Measurements from ENCODE around the gene PRKAG1.

PRKAG1 gene

GRCh38 chr12:48970702-48971334, 47.8 kb downstream of the PRKAG1 start:
- no peak overlapping the region for H3K27ac ChIP-seq (ENCODE audit: poor library complexity, severe bottlenecking)
- no peak for DNase-seq (ENCODE audit: low spot score)
- H3K4me1 ChIP-seq (ENCODE audit: insufficient read depth, poor library complexity, severe bottlenecking): no peaks in the 10 kb centered on the region
- no peaks in the 10 kb centered on the region for H3K9me3 ChIP-seq (ENCODE audit: severe bottlenecking)
- no peaks in the 10 kb centered on the region for H3K36me3 ChIP-seq (ENCODE audit: low read depth)
- ATAC-seq (ENCODE audit: low read depth): no peak
- TF ChIP-seq, protein P1, sequence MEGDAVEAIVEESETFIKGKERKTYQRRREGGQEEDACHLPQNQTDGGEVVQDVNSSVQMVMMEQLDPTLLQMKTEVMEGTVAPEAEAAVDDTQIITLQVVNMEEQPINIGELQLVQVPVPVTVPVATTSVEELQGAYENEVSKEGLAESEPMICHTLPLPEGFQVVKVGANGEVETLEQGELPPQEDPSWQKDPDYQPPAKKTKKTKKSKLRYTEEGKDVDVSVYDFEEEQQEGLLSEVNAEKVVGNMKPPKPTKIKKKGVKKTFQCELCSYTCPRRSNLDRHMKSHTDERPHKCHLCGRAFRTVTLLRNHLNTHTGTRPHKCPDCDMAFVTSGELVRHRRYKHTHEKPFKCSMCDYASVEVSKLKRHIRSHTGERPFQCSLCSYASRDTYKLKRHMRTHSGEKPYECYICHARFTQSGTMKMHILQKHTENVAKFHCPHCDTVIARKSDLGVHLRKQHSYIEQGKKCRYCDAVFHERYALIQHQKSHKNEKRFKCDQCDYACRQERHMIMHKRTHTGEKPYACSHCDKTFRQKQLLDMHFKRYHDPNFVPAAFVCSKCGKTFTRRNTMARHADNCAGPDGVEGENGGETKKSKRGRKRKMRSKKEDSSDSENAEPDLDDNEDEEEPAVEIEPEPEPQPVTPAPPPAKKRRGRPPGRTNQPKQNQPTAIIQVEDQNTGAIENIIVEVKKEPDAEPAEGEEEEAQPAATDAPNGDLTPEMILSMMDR (IDR thresholded peaks at IDR 0.05; ENCODE audit: poor library complexity, severe bottlenecking): no peak
- peaks cover 40% of the 10 kb centered on the region for H3K27me3 ChIP-seq (ENCODE audit: insufficient read depth, poor library complexity, severe bottlenecking)
- H3K4me3 ChIP-seq (ENCODE audit: severe bottlenecking): no peak overlapping the region

DNA sequence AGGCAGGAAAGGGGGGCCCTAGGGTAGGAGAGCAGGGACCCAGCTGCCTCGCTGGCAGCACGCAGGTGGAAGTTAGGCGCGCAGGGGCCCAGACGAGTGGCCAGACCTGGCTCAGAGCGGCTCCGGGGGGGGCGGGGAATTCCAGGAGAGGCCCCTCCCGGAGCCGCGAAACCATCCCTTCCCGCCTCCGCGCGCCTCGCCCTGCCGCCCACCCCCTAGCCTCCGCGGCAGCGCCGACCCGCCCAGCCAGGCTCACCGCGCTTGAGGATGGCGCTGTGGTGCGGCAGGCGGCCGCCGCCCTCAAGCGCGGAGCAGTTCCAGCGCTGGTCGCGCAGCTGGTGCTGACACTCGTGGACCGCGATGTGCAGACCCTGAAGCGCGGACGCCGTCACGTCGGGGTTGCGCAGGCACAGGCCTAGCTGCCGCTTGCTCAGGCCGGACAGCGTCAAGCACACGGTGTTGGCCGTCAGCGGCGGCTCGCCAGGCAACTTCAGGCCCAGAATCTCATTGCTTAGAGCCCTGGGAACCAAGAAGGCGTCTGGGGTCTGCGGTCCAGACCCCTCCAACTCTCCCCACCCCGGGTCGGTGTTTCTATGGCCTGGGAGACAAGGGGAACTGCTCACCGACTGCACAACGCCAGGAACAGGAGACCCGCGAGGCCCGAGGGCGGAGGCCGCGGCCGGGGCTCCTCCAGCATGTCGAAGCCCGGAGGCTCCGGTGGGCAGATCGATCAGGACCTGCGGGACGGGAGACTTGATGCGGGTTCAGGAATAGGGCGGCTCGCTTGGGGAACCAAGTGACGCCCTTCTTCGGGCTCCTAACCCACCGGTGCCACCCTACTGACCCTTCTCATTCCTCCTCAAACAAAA, 48.5 kb downstream of the PRKAG1 start:
- DNase-seq (ENCODE audit: low spot score) (no peak), ATAC-seq (ENCODE audit: low read depth) (no peak)
- H3K9me3 ChIP-seq (ENCODE audit: severe bottlenecking): no peaks in the 10 kb centered on the region
- no peak overlapping the region for H3K27ac ChIP-seq (ENCODE audit: poor library complexity, severe bottlenecking)
- no peaks in the 10 kb centered on the region for H3K36me3 ChIP-seq (ENCODE audit: low read depth)
- H3K4me3 ChIP-seq (ENCODE audit: severe bottlenecking): no peak overlapping the region
- no peaks in the 10 kb centered on the region for H3K4me1 ChIP-seq (ENCODE audit: insufficient read depth, poor library complexity, severe bottlenecking)
- TF ChIP-seq, protein P1 (IDR thresholded peaks at IDR 0.05; ENCODE audit: poor library complexity, severe bottlenecking): no peak
- peaks cover 40% of the 10 kb centered on the region for H3K27me3 ChIP-seq (ENCODE audit: insufficient read depth, poor library complexity, severe bottlenecking)

- no peak for ATAC-seq (ENCODE audit: low read depth)
- H3K4me1 ChIP-seq (ENCODE audit: insufficient read depth, poor library complexity, severe bottlenecking): no peaks in the 10 kb centered on the region
- no peak for DNase-seq (ENCODE audit: low spot score)
- H3K9me3 ChIP-seq (ENCODE audit: severe bottlenecking): no peaks in the 10 kb centered on the region
- TF ChIP-seq, protein P1 (IDR thresholded peaks at IDR 0.05; ENCODE audit: poor library complexity, severe bottlenecking): no peak
- H3K4me3 ChIP-seq (ENCODE audit: severe bottlenecking): no peak overlapping the region
- peaks cover 40% of the 10 kb centered on the region for H3K27me3 ChIP-seq (ENCODE audit: insufficient read depth, poor library complexity, severe bottlenecking)
- no peaks in the 10 kb centered on the region for H3K36me3 ChIP-seq (ENCODE audit: low read depth)
- no peak overlapping the region for H3K27ac ChIP-seq (ENCODE audit: poor library complexity, severe bottlenecking)
Measured at GRCh38 chr12:48969160-48969771, 49.3 kb downstream of the PRKAG1 start.

DNA sequence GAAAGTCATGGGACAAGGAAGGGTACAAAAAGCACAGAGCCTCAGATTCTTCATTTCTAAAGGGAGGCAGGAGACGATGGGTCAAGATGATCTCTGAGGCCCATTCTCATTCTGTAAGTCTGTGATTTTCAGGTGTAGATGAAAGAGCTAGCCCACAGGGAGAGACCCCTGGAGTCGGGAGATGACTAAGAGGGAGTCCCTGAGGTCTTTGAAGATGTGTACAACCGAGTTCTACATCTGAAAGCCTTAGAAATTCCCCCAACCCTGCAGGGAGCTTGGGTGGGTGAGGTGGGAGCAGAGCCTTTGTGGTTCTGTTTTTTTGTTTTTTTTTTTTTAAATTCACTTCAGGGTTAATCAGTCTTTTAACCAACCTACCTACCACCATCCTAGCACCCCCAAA, 50.1 kb downstream of the PRKAG1 start:
- DNase-seq (ENCODE audit: low spot score): no peak
- no peak overlapping the region for H3K4me3 ChIP-seq (ENCODE audit: severe bottlenecking)

More for the DNA sequence above, 50.1 kb downstream of the PRKAG1 start:
- Histone ChIP-seq H3K36me3 (ENCODE audit: low read depth) (no peaks in the 10 kb centered on the region), H3K27me3 (ENCODE audit: insufficient read depth, poor library complexity, severe bottlenecking) (peaks cover 36% of the 10 kb centered on the region), H3K4me1 (ENCODE audit: insufficient read depth, poor library complexity, severe bottlenecking) (no peaks in the 10 kb centered on the region), H3K27ac (ENCODE audit: poor library complexity, severe bottlenecking) (no peak overlapping the region), H3K9me3 (ENCODE audit: severe bottlenecking) (no peaks in the 10 kb centered on the region)
- ATAC-seq (ENCODE audit: low read depth): no peak
- TF ChIP-seq, protein P1 (IDR thresholded peaks at IDR 0.05; ENCODE audit: poor library complexity, severe bottlenecking): no peak
